ENCODE measurements around the gene SMCO1.
A peak's percentile ranks its signal among the peaks of the same experiment; 100 is the strongest.
"Not testable (repeated sequence)": the region's sequence is repeated elsewhere in the genome, so short reads cannot be mapped to it uniquely, and the experiment has no call there.

The SMCO1 gene

GRCh38 chr3:196521291-196521690, 6.1 kb upstream of the SMCO1 start:
- DNase-seq (ENCODE audit: low read depth): not testable (repeated sequence)

- DNase-seq (ENCODE audit: low read depth): no peak
These were observed 4.6 kb upstream of the SMCO1 start for GRCh38 chr3:196519718-196520082.

GRCh38 chr3:196518966-196519717, 4.0 kb upstream of the SMCO1 start:
- peak; percentile 62 for DNase-seq (ENCODE audit: low read depth)

GRCh38 chr3:196517919-196518318, 2.8 kb upstream of the SMCO1 start:
- no peak for DNase-seq (ENCODE audit: low read depth)

- DNase-seq (ENCODE audit: low read depth): no peak
These were observed 2.1 kb upstream of the SMCO1 start for GRCh38 chr3:196517162-196517800.

GRCh38 chr3:196514350-196514716, 813 bp downstream of the SMCO1 start:
- DNase-seq (ENCODE audit: low read depth): no peak

- no peak for DNase-seq (ENCODE audit: low read depth)
These were observed 1.3 kb downstream of the SMCO1 start for GRCh38 chr3:196513697-196514349.

- not testable (repeated sequence) for DNase-seq (ENCODE audit: low read depth)
These were observed 3.3 kb downstream of the SMCO1 start for GRCh38 chr3:196511646-196512425.

GRCh38 chr3:196511108-196511507, 4.0 kb downstream of the SMCO1 start:
- DNase-seq (ENCODE audit: low read depth): not testable (repeated sequence)

- no peak for DNase-seq (ENCODE audit: low read depth)
These were observed 8.5 kb downstream of the SMCO1 start for GRCh38 chr3:196506687-196507086.

GRCh38 chr3:196504556-196504955, 10.6 kb downstream of the SMCO1 start:
- DNase-seq (ENCODE audit: low read depth): no peak

- not testable (repeated sequence) for DNase-seq (ENCODE audit: low read depth)
These were observed 11.1 kb downstream of the SMCO1 start for GRCh38 chr3:196504077-196504398.

- peak; percentile 95 for DNase-seq (ENCODE audit: low read depth)
These were observed 11.7 kb downstream of the SMCO1 start, which contains the start of gene RNF168 for GRCh38 chr3:196503196-196504076. RNF168 (minus strand) TSS chr3:196503768; CDS start chr3:196503173, 595 bp downstream.

GRCh38 chr3:196502775-196503195, 12.4 kb downstream of the SMCO1 start:
- peak; percentile 75 for DNase-seq (ENCODE audit: low read depth)

GRCh38 chr3:196501316-196502044, 13.7 kb downstream of the SMCO1 start:
- DNase-seq (ENCODE audit: low read depth): no peak

GRCh38 chr3:196499807-196500524, 15.2 kb downstream of the SMCO1 start:
- no peak for DNase-seq (ENCODE audit: low read depth)

GRCh38 chr3:196499061-196499460, 16.1 kb downstream of the SMCO1 start:
- DNase-seq (ENCODE audit: low read depth): peak; percentile 36

GRCh38 chr3:196498297-196498696, 16.8 kb downstream of the SMCO1 start:
- no peak for DNase-seq (ENCODE audit: low read depth)

GRCh38 chr3:196496183-196496582, 19.0 kb downstream of the SMCO1 start:
- no peak for DNase-seq (ENCODE audit: low read depth)

GRCh38 chr3:196493292-196493691, 21.9 kb downstream of the SMCO1 start:
- no peak for DNase-seq (ENCODE audit: low read depth)

Measured in fibroblast of gingiva (primary cell).